ENCODE measurements around the gene SLC22A5.

The SLC22A5 gene

DNA sequence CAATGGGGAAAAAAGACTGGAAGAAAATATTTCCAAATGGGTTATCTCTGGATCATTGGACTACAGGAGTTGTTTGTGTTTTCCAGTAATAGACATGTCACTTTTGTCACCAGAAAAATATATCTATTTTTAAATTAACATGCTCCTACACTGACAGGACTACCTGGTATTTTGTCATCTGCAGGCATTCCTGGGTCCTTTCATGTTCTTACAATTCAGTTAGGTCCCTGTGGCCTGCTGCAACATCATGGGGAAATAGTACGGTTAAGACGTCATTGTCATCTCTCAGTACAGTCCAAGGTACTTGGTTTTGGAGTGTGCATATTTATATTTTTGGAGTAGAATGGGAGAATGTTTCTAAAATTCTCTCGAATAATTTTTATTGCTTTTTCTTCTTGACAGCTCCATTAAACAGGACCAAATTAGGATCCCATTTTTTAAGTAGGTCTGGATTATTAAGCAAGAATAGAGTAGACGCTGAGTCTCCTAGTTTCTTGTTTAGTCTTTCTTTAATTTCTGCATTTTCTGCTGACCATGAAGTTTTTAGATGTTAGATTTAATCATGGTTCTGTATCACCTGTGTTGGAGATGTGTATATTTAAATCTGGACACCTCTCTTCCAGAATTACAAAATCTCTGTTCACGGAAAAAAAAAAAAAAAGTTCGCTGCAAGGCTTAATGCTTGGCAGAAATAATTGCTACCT, 46.9 kb downstream of the SLC22A5 start:
- Histone ChIP-seq H3K27me3 (ENCODE audit: low read depth, low read length) (no peaks in the 10 kb centered on the region), H3K4me1 (ENCODE audit: control insufficient read depth in 1 of 2, insufficient read depth in 2 of 2, low read length in 2 of 2) (peaks cover 36 to 67% of the 10 kb centered on the region in 2 donors), H3K27ac (ENCODE audit: low read length) (peak overlapping the region; percentile 98), H3K36me3 (ENCODE audit: control insufficient read depth in 1 of 2, insufficient read depth in 2 of 2, low read length in 2 of 2) (peaks cover 3 to 8% of the 10 kb centered on the region in 2 donors), H3K4me3 (ENCODE audit: low read depth in 1 of 2, low read length in 2 of 2) (no peak overlapping the region), H3K9me3 (ENCODE audit: control insufficient read depth in 1 of 2, low read length in 2 of 2) (no peaks in the 10 kb centered on the region)

DNA sequence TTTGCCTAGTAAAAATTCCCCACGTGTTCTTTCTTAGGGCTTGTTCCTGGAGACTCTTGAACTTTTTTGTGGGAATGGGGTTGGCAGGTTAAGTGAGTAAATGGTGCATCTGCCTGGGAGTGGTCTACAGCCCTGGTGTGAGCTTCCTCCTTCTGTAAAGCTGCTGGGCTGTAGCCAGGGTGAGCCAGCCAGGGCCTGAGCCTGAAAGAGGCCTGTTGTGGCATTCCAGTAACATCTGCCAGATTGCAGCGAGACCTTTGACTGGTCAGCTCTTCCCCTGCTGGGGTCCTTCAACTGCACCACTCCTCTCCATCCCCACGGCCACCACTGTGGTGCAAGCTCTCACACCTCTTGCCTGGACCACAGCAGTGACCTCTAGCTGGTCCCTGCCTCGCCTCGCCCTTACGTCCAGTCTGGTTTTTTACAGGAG, 47.5 kb downstream of the SLC22A5 start:
- no peaks in the 10 kb centered on the region for H3K27me3 ChIP-seq (ENCODE audit: low read depth, low read length)
- peak overlapping the region; percentile 26 for H3K27ac ChIP-seq (ENCODE audit: low read length)
- H3K9me3 ChIP-seq (ENCODE audit: control insufficient read depth in 1 of 2, low read length in 2 of 2): no peaks in the 10 kb centered on the region
- H3K36me3 ChIP-seq (ENCODE audit: control insufficient read depth in 1 of 2, insufficient read depth in 2 of 2, low read length in 2 of 2): peaks cover 3 to 8% of the 10 kb centered on the region in 2 donors
- peaks cover 33 to 69% of the 10 kb centered on the region in 2 donors for H3K4me1 ChIP-seq (ENCODE audit: control insufficient read depth in 1 of 2, insufficient read depth in 2 of 2, low read length in 2 of 2)
- H3K4me3 ChIP-seq (ENCODE audit: low read depth in 1 of 2, low read length in 2 of 2): no peak overlapping the region

DNA sequence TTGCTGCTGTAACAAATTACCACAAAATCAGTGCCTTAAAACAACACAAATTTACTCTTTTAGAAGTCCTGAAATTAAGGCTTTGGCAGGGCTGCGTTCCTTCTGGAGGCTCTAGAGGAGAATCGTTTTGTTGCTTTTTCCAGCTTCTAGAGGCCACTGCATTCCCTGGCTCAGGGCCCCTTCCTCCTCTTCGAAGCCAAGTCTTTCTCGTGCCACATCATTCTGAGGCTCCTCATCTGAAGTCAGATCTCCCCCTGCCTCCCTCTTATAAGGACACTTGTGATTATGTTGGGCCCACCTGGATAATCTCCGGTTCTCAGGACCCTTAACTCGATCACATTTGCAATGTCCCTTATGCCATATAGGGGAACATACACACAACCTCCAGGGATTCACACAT, 48.0 kb downstream of the SLC22A5 start:
- Histone ChIP-seq H3K4me3 (ENCODE audit: low read depth in 1 of 2, low read length in 2 of 2) (no peak overlapping the region), H3K9me3 (ENCODE audit: control insufficient read depth in 1 of 2, low read length in 2 of 2) (no peaks in the 10 kb centered on the region), H3K4me1 (ENCODE audit: control insufficient read depth in 1 of 2, insufficient read depth in 2 of 2, low read length in 2 of 2) (peaks cover 35 to 69% of the 10 kb centered on the region in 2 donors), H3K27me3 (ENCODE audit: low read depth, low read length) (no peaks in the 10 kb centered on the region), H3K27ac (ENCODE audit: low read length) (peak overlapping the region; percentile 26), H3K36me3 (ENCODE audit: control insufficient read depth in 1 of 2, insufficient read depth in 2 of 2, low read length in 2 of 2) (peaks cover 3 to 8% of the 10 kb centered on the region in 2 donors)

- no peak overlapping the region for H3K4me3 ChIP-seq (ENCODE audit: low read depth in 1 of 2, low read length in 2 of 2)
- no peaks in the 10 kb centered on the region for H3K27me3 ChIP-seq (ENCODE audit: low read depth, low read length)
- no peaks in the 10 kb centered on the region for H3K9me3 ChIP-seq (ENCODE audit: control insufficient read depth in 1 of 2, low read length in 2 of 2)
- peaks cover 3 to 8% of the 10 kb centered on the region in 2 donors for H3K36me3 ChIP-seq (ENCODE audit: control insufficient read depth in 1 of 2, insufficient read depth in 2 of 2, low read length in 2 of 2)
- H3K27ac ChIP-seq (ENCODE audit: low read length): peak overlapping the region; percentile 26
- peaks cover 40 to 74% of the 10 kb centered on the region in 2 donors for H3K4me1 ChIP-seq (ENCODE audit: control insufficient read depth in 1 of 2, insufficient read depth in 2 of 2, low read length in 2 of 2)
Measured at GRCh38 chr5:132417889-132418485, 48.5 kb downstream of the SLC22A5 start.

GRCh38 chr5:132418881-132419280, 49.4 kb downstream of the SLC22A5 start:
- peaks cover 3 to 15% of the 10 kb centered on the region in 2 donors for H3K36me3 ChIP-seq (ENCODE audit: control insufficient read depth in 1 of 2, insufficient read depth in 2 of 2, low read length in 2 of 2)
- H3K9me3 ChIP-seq (ENCODE audit: control insufficient read depth in 1 of 2, low read length in 2 of 2): no peaks in the 10 kb centered on the region
- peak overlapping the region; percentile 62 for H3K27ac ChIP-seq (ENCODE audit: low read length)
- H3K4me3 ChIP-seq (ENCODE audit: low read depth in 1 of 2, low read length in 2 of 2): no peak overlapping the region
- no peaks in the 10 kb centered on the region for H3K27me3 ChIP-seq (ENCODE audit: low read depth, low read length)
- H3K4me1 ChIP-seq (ENCODE audit: control insufficient read depth in 1 of 2, insufficient read depth in 2 of 2, low read length in 2 of 2): peaks cover 49 to 81% of the 10 kb centered on the region in 2 donors

- Histone ChIP-seq H3K9me3 (ENCODE audit: control insufficient read depth in 1 of 2, low read length in 2 of 2) (no peaks in the 10 kb centered on the region), H3K4me3 (ENCODE audit: low read depth in 1 of 2, low read length in 2 of 2) (peak overlapping the region; percentile 16 to 21), H3K27me3 (ENCODE audit: low read depth, low read length) (no peaks in the 10 kb centered on the region), H3K4me1 (ENCODE audit: control insufficient read depth in 1 of 2, insufficient read depth in 2 of 2, low read length in 2 of 2) (peaks cover 50 to 78% of the 10 kb centered on the region in 2 donors), H3K27ac (ENCODE audit: low read length) (peak overlapping the region; percentile 80), H3K36me3 (ENCODE audit: control insufficient read depth in 1 of 2, insufficient read depth in 2 of 2, low read length in 2 of 2) (peaks cover 3 to 15% of the 10 kb centered on the region in 2 donors)
Measured at GRCh38 chr5:132419502-132420468, 50.3 kb downstream of the SLC22A5 start.

GRCh38 chr5:132420706-132421272, 51.3 kb downstream of the SLC22A5 start:
- Histone ChIP-seq H3K36me3 (ENCODE audit: control insufficient read depth in 1 of 2, insufficient read depth in 2 of 2, low read length in 2 of 2) (peaks cover 3 to 15% of the 10 kb centered on the region in 2 donors), H3K9me3 (ENCODE audit: control insufficient read depth in 1 of 2, low read length in 2 of 2) (no peaks in the 10 kb centered on the region), H3K27ac (ENCODE audit: low read length) (peak overlapping the region; percentile 80), H3K4me1 (ENCODE audit: control insufficient read depth in 1 of 2, insufficient read depth in 2 of 2, low read length in 2 of 2) (peaks cover 57 to 80% of the 10 kb centered on the region in 2 donors), H3K4me3 (ENCODE audit: low read depth in 1 of 2, low read length in 2 of 2) (peak overlapping the region in 1 of 2 donors; percentile 16), H3K27me3 (ENCODE audit: low read depth, low read length) (no peaks in the 10 kb centered on the region)

- H3K36me3 ChIP-seq (ENCODE audit: control insufficient read depth in 1 of 2, insufficient read depth in 2 of 2, low read length in 2 of 2): peaks cover 3 to 15% of the 10 kb centered on the region in 2 donors
- H3K9me3 ChIP-seq (ENCODE audit: control insufficient read depth in 1 of 2, low read length in 2 of 2): no peaks in the 10 kb centered on the region
- peak overlapping the region; percentile 80 for H3K27ac ChIP-seq (ENCODE audit: low read length)
- H3K27me3 ChIP-seq (ENCODE audit: low read depth, low read length): no peaks in the 10 kb centered on the region
- peaks cover 63 to 83% of the 10 kb centered on the region in 2 donors for H3K4me1 ChIP-seq (ENCODE audit: control insufficient read depth in 1 of 2, insufficient read depth in 2 of 2, low read length in 2 of 2)
- H3K4me3 ChIP-seq (ENCODE audit: low read depth in 1 of 2, low read length in 2 of 2): no peak overlapping the region
Measured at GRCh38 chr5:132421462-132421861, 52.0 kb downstream of the SLC22A5 start.

DNA sequence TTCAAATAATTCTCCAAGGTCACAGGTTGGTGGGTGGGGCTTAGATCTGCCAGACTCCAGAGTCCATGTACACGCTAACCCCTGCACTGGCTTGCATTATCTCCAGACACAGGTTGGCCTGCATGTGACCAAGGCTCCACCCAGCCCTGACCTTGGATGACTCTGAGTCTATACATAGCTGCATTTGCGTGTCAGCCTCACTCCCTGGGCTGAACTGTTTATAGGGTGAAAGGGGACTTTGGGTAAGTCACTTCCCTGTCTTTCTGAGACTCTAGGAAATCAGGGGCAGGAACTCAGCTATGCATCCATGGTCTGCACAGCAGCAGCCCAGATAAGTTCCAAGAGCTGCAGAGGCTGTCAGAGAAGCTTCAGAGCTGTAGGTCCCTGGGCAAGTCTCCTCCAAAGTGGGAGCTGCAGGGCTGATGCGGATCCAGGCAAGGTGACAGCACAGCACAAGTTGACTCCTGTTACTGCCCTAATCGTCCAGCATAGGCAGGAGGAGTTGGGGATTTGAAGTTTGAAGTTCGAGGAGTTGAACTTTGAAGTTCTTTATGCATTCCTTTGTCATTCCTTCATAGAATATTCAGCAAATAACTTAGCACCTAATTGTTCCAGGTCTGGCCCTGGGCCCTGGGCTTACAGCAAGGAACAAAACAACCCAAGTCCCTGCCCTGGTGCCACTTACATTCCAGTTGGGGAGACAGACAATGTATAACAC, 53.4 kb downstream of the SLC22A5 start:
- Histone ChIP-seq H3K27ac (ENCODE audit: low read length) (peak overlapping the region; percentile 62), H3K9me3 (ENCODE audit: control insufficient read depth in 1 of 2, low read length in 2 of 2) (no peaks in the 10 kb centered on the region), H3K4me1 (ENCODE audit: control insufficient read depth in 1 of 2, insufficient read depth in 2 of 2, low read length in 2 of 2) (peaks cover 72 to 83% of the 10 kb centered on the region in 2 donors), H3K36me3 (ENCODE audit: control insufficient read depth in 1 of 2, insufficient read depth in 2 of 2, low read length in 2 of 2) (peaks cover 3 to 15% of the 10 kb centered on the region in 2 donors), H3K27me3 (ENCODE audit: low read depth, low read length) (no peaks in the 10 kb centered on the region), H3K4me3 (ENCODE audit: low read depth in 1 of 2, low read length in 2 of 2) (peak overlapping the region in 1 of 2 donors; percentile 15)

DNA sequence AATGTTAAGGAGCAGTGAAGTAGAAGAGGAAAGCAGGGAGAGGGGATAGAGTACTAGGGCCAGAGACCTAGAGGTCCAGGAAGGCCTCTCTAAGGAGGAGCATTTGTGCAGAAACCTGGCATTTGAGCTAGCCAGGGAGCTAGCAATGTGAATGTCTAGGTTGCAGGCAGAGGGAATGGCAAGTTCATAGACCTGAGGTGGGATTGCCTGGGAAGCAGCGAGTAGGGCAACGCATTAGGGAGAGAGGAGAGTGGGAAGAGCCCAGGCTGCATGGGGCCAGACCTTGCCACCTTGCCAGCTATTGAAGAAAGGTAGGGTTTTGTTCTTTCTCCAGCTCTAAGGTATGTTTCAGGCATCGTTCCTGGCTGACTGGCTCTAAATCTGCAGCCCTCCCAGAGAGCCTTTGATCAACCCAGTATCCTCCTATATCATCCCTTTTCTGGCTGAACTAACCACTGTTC, 54.0 kb downstream of the SLC22A5 start:
- H3K36me3 ChIP-seq (ENCODE audit: control insufficient read depth in 1 of 2, insufficient read depth in 2 of 2, low read length in 2 of 2): peaks cover 3 to 15% of the 10 kb centered on the region in 2 donors
- peak overlapping the region in 1 of 2 donors; percentile 15 for H3K4me3 ChIP-seq (ENCODE audit: low read depth in 1 of 2, low read length in 2 of 2)
- H3K4me1 ChIP-seq (ENCODE audit: control insufficient read depth in 1 of 2, insufficient read depth in 2 of 2, low read length in 2 of 2): peaks cover 78 to 87% of the 10 kb centered on the region in 2 donors
- H3K27me3 ChIP-seq (ENCODE audit: low read depth, low read length): no peaks in the 10 kb centered on the region
- H3K27ac ChIP-seq (ENCODE audit: low read length): peak overlapping the region; percentile 62
- H3K9me3 ChIP-seq (ENCODE audit: control insufficient read depth in 1 of 2, low read length in 2 of 2): no peaks in the 10 kb centered on the region

All from muscle layer of duodenum (tissue), 2 donors.